ENCODE results near the gene ZSCAN12.

GRCh38 chr6:28351493-28351925 lies 48.0 kb downstream of the ZSCAN12 start:
- TF ChIP-seq CTCF (conservative IDR thresholded peaks at IDR 0.05 in 1 of 2, IDR thresholded peaks at IDR 0.05 in 1 of 2; ENCODE audit: low read depth in 1 of 2, low read length in 2 of 2) (no peak), EZH2 (IDR thresholded peaks at IDR 0.05; ENCODE audit: low read length, missing control alignments) (no peak)
